Left ventricle myocardium inferior (tissue), 1 donor: ENCODE results near the gene DLL1. TPM values are rescaled to one million over a fixed set of nuclear protein-coding genes. Genes with fewer than 3 reads are reported as not detected.
A peak's percentile ranks its signal among the peaks of the same experiment; 100 is the strongest.

Experiments
- DNase-seq: peaks from one replicate; pipeline ENCODE4 v3.0.0-alpha.2; 2020
- H3K27ac ChIP-seq: fragments of 200-600 bp; replicated peaks from 2 replicates; pipeline ENCODE4 v1.8.0; 2021
- H3K27me3 ChIP-seq: fragments of 200-600 bp; 2 replicates; pipeline ENCODE4 v1.8.0; 2021; ENCODE audit warnings: low read depth
- H3K36me3 ChIP-seq: fragments of 200-600 bp; 2 replicates; pipeline ENCODE4 v1.8.0; 2021
- H3K4me1 ChIP-seq: fragments of 200-600 bp; 2 replicates; pipeline ENCODE4 v1.8.0; 2021
- H3K4me3 ChIP-seq: fragments of 200-600 bp; 2 replicates; pipeline ENCODE4 v1.8.0; 2021; ENCODE audit warnings: mild to moderate bottlenecking, moderate library complexity
- H3K9me3 ChIP-seq: fragments of 200-600 bp; replicated peaks from 2 replicates; pipeline ENCODE4 v1.8.0; 2021
- CTCF ChIP-seq: fragments of 200-600 bp; IDR thresholded peaks from 2 replicates; pipeline ENCODE4 v1.8.0; 2021; ENCODE audit warnings: antibody characterized with exemption, mild to moderate bottlenecking, borderline replicate concordance
- intact Hi-C: fragments of 100-400 bp; cut with micrococcal nuclease; formaldehyde crosslinking; loops from one replicate; pipeline ENCODE4 v1.11.0; 2022
- total RNA-seq: library from RNA; stranded (reverse); fragmentation: NEBNext Ultra II Directional; extraction: Animal tissue kit (Norgen Biotek cat#: 25700); gene quantifications from one replicate; pipeline ENCODE4 v1.2.1, GENCODE V29; 2021
- donor health status: DM: no; HTN: yes; CAD: no; lungs with severe emphysema.

The DLL1 gene
- total RNA-seq, 1 donor from 2014 or later, result 11.7 TPM

GRCh38 chr6:170297576-170298330 lies 6.9 kb upstream of the DLL1 start:
- intact Hi-C loops, result no loop called here
- Histone ChIP-seq H3K4me1 (peaks cover 40% of the 10 kb centered on the region), H3K27me3 (peaks cover 48% of the 10 kb centered on the region), H3K27ac (no peak overlapping the region), H3K4me3 (no peak overlapping the region), H3K9me3 (no peaks in the 10 kb centered on the region), H3K36me3 (no peaks in the 10 kb centered on the region)
- no peak for DNase-seq
- TF ChIP-seq CTCF, result no peak

GRCh38 chr6:170296746-170297575 lies 6.1 kb upstream of the DLL1 start:
- TF ChIP-seq CTCF, result no peak
- peaks cover 41% of the 10 kb centered on the region for H3K4me1 ChIP-seq
- no peak for DNase-seq
- H3K4me3 ChIP-seq, result peak overlapping the region; percentile 73
- H3K36me3 ChIP-seq, result no peaks in the 10 kb centered on the region
- intact Hi-C loops, result no loop called here
- peaks cover 53% of the 10 kb centered on the region for H3K27me3 ChIP-seq
- H3K27ac ChIP-seq, result no peak overlapping the region
- no peaks in the 10 kb centered on the region for H3K9me3 ChIP-seq

GRCh38 chr6:170296423-170296745 lies 5.5 kb upstream of the DLL1 start:
- Histone ChIP-seq H3K27ac (no peak overlapping the region), H3K36me3 (no peaks in the 10 kb centered on the region), H3K4me1 (peaks cover 47% of the 10 kb centered on the region), H3K27me3 (peaks cover 57% of the 10 kb centered on the region), H3K4me3 (peak overlapping the region; percentile 73), H3K9me3 (no peaks in the 10 kb centered on the region)
- intact Hi-C loops, result no loop called here
- DNase-seq, result no peak
- no peak for TF ChIP-seq CTCF

- H3K4me1 ChIP-seq, result peaks cover 51% of the 10 kb centered on the region
- H3K9me3 ChIP-seq, result no peaks in the 10 kb centered on the region
- H3K27me3 ChIP-seq, result peaks cover 60% of the 10 kb centered on the region
- no peak overlapping the region for H3K27ac ChIP-seq
- no peaks in the 10 kb centered on the region for H3K36me3 ChIP-seq
- H3K4me3 ChIP-seq, result peak overlapping the region; percentile 73
- DNase-seq, result no peak
- intact Hi-C loops, result no loop called here
- no peak for TF ChIP-seq CTCF
These were observed 4.9 kb upstream of the DLL1 start for GRCh38 chr6:170295510-170296422.

- TF ChIP-seq CTCF, result no peak
- Histone ChIP-seq H3K4me3 (peak overlapping the region; percentile 73), H3K4me1 (peaks cover 57% of the 10 kb centered on the region), H3K36me3 (no peaks in the 10 kb centered on the region), H3K9me3 (no peaks in the 10 kb centered on the region), H3K27ac (no peak overlapping the region), H3K27me3 (peaks cover 61% of the 10 kb centered on the region)
- intact Hi-C loops, result no loop called here
- DNase-seq, result no peak
These were observed 4.1 kb upstream of the DLL1 start for GRCh38 chr6:170294813-170295509.
